ENCODE measurements around the gene KIAA1958.
"Not testable (repeated sequence)": the region's sequence is repeated elsewhere in the genome, so short reads cannot be mapped to it uniquely, and the experiment has no call there.

KIAA1958 gene

DNA sequence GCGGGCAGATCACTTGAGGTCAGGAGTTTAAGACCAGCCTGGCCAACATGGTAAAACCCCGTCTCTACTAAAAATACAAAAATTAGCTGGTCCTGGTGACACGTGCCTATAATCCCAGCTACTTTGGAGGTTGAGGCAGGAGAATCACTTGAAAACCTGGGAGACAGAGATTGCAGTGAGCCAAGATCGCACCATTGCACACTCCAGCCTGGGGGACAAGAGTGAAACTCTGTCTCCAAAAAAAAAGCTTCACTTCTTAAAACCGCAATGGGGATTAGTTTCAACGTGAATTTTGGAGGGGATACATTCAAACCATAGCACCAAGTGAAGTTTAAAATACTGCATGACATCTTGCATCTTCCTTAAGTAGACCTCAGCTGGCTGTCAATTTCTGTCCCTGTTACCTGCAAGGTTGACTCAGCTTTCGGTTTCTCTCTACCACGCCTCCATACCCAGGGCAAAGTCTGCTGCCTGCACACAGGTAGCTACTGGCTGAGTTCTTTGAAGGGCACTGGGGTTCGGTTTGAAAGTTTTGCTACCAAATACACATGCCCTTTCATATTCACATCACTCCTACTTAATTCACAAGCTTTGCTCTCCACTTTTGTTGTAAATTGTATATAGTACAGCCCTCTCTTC is 69.3 kb downstream of the KIAA1958 start:
- DNase-seq (ENCODE audit: low read depth) = no peak

GRCh38 chr9:112556497-112557442 is 70.1 kb downstream of the KIAA1958 start:
- no peak for DNase-seq (ENCODE audit: low read depth)

DNA sequence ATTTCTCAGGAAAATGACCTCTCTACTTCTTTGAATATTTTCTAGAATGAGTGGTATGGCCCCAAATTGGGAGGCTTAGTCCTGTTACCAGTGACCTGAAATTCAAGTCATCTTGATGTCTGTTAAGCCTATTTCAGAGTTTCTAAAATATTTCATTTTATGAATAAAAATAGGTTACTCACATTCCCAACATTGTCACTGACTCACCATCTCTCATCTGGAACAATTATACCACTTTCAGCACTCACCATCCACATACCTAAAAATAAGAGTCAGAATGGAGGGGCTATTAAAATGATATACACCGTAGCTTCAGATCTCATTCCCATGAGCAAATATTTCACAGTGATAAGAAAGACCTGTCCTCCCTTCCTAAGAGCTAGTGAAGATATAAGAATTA is 71.8 kb downstream of the KIAA1958 start:
- no peak for DNase-seq (ENCODE audit: low read depth)

GRCh38 chr9:112558978-112559377 is 72.4 kb downstream of the KIAA1958 start:
- no peak for DNase-seq (ENCODE audit: low read depth)

- DNase-seq (ENCODE audit: low read depth) = no peak
Observed at GRCh38 chr9:112559629-112560413, 73.2 kb downstream of the KIAA1958 start.

DNA sequence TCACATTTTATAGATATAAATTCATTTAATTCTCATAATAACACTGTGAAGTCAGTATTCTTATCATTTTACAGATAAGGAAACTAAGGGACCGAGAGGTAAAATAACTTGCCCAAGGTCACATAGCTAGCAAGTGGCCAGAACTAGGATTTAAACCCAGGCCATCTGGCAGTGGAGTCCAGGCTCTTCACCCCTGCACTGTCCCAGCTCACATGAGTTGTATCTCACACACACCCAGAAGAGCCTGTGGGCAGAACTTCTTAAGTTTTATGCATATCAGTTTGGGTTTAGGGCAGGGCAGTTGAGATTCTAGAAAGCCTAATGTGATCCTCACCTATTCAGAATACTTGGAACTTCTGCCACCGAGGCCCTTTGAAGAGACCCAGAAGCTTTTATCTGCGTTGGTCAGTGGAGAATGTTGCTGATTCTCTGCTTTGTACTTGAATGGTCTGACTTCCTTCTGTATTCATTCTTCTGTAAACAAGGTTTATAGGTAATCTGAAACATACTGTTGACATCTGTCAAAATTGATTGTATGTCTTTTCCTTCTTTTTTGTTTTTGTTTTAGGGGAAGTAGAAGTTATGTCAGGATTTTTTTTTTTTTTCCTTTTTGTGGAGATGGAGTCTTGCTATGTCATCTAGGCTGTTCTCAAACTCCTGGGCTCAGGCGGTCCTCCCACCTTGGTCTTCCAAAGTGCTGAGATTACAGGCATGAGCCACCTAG is 75.8 kb downstream of the KIAA1958 start:
- DNase-seq (ENCODE audit: low read depth) = no peak

- no peak for DNase-seq (ENCODE audit: low read depth)
Observed at GRCh38 chr9:112569186-112569585, 82.6 kb downstream of the KIAA1958 start.

- DNase-seq (ENCODE audit: low read depth) = no peak
Observed at GRCh38 chr9:112570671-112571167, 84.1 kb downstream of the KIAA1958 start.

DNA sequence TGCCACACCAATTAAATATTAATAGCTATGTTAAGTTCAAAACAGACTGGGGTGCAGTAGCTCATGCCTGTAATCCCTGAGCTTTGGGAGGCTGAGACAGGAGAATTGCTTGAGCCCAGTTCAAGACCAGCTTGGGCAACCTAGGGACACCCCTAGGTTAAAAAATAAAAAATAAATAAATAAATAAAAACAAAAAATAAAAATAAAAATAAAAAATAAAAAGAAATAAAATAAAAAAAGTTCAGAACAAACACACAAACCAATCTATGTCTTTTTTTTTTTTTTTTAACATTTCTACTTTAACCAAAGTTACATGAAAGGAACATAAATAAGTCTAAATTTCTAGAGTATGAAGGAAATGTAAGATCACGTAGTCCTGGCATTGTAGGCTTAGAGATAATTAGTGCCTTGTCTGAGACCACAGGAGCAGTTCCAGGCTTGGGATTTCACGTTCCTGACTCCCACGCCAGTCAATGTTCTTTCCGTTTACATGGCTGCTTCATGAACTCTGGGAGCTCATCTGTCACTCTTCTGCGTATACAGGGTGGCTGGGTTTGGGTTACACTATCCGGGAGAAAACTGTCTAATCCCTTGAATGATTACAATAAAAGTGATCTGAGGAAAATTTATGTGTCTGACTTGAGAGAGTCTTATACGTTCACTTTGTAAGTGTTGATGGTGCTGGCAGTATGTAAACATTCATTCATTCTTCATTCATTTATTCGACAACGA is 85.2 kb downstream of the KIAA1958 start:
- no peak for DNase-seq (ENCODE audit: low read depth)

GRCh38 chr9:112572416-112572815 is 85.8 kb downstream of the KIAA1958 start:
- DNase-seq (ENCODE audit: low read depth) = no peak

DNA sequence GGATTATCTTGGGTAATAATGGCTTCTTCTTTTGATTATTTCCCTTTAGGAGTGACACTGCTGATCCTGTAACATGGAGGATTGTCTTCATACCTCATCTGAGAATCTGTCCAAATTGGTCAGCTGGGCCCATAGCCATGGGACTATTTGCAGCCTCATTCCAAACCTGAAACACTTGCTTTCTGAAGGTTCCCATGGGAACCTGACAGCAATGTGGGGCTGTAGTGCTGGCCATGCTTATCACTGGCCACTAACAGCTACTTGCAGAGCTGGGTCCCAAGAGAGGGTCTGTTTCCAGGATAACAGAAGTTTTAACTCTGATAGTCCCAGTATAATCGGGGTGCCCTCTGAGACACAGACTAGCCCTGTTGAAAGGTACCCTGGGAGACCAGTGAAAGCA is 87.4 kb downstream of the KIAA1958 start:
- DNase-seq (ENCODE audit: low read depth) = no peak

DNA sequence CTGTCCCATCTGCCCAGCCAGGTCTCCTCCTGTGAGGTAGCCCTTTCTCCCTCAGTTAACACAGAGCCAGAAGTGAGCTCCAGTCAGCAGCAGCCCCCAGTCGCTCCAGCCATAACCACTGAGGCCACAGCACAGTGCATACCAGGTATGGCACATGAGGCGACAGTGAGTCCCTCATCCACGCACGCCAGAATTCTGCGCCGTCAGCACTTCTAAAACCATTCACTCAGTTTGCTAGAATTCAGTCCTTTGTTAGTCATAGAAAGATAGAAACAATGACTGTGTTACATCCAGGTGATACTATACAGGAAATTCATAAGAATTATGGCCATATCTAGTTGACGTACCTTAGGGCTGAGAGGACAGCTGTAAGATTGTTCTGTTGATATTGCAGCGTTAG is 88.5 kb downstream of the KIAA1958 start:
- DNase-seq (ENCODE audit: low read depth) = no peak

- no peak for DNase-seq (ENCODE audit: low read depth)
Observed at GRCh38 chr9:112581469-112582176, 95.0 kb downstream of the KIAA1958 start.

DNA sequence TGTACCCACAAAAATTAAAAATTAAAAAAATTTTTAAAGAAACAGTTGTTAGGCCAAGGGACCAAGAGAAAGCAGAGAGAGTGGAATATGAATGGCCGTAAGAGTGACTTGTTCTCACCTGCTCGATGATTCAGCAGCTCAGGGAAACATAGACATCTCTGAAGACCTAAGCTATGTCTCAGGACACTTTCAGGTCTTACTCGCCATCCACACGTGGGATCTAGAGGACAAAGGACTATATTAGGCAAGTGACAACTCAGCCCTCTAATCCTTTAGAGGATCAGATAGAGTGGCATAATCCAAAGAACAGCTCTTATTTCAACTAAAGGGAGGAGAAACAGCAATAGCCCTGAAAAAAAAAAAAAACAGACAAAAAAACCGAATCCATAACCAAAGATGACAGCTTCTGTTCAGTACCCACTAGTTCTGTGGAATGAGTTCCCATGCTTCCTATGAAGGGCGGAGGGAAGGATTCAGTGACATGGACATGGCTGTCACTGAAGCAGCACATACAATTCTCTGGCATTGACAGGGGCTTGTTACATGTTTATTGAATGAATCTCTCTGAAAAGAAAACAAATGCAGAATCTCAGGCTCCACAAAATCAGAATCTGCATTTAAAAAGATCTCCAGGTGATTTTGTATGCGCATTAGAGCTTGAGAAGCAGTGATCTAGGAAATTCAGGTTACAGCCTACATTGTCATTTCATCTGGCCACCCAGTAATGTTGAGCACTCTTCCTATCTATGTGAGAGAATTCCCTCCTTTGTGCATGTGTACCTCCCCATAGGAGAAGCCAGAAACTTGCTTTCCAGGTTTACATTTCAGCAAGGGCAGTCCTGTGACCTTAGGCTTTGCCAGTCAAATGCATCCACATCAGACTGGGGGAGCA is 96.0 kb downstream of the KIAA1958 start:
- DNase-seq (ENCODE audit: low read depth) = no peak

GRCh38 chr9:112586599-112587155 is 100.0 kb downstream of the KIAA1958 start:
- no peak for DNase-seq (ENCODE audit: low read depth)

DNA sequence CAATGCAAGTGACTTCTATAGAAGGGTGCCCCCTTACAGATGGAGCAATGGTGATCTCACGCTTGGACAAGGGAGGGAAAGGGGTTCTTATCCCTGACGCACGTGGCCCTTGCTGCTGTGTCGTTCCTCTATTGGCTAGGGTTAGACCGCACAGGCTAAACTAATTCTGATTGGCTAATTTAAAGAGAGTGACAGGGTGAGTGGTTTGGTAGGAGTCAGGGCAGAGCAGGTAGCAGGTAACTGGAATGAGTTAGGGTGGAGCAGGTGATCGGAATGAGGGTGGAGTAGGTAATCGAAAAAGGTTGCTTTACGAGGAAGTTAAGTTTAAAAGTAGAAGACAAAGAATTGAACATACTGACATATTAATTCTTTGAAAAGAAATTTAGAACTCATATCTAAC is 105.2 kb downstream of the KIAA1958 start:
- not testable (repeated sequence) for DNase-seq (ENCODE audit: low read depth)

DNA sequence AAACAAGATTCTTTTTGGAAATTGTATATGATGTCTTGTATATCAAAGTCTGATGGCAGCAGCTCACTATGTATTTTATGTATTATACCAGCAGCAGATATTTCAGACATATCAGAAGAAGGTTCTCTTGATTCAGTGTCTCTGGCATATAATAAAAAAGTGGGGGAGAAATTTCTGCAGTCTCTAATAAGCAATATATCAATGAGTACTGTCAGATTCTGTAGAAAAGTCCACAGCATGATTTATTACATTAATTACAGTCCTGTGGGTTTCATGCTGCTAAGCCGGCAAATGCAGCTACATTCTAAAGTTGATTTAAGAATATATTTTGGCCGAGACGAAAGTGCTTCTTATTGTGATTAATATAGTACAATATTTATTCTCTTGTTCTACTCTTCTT is 113.1 kb downstream of the KIAA1958 start:
- no peak for DNase-seq (ENCODE audit: low read depth)

GRCh38 chr9:112601636-112602035 is 115.0 kb downstream of the KIAA1958 start:
- DNase-seq (ENCODE audit: low read depth) = no peak

DNA sequence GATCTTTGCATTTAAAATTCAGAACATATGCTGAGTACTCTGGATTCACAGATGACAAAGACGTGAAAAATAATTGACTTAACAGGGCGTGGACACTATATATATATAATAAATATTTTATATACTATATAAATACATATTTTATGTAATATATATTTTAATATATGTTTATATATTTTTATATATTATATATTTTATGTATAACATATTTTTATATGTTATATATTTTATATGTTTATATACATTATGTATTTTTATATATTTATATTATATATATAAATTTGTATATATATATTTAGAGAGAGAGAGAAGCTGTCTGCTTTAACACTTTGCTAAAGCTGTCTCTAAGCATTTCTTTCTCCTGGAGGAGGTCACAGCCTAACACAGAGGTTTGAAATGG is 118.2 kb downstream of the KIAA1958 start:
- DNase-seq (ENCODE audit: low read depth) = no peak

Measured in T follicular helper cell (primary cell).